ENCODE data around the gene UGGT2. TPM values are rescaled to one million over a fixed set of nuclear protein-coding genes. Genes with fewer than 3 reads are reported as not detected.

Gene UGGT2
- polyA plus RNA-seq, 4 donors: 39.2 to 47.3 (median 42.6) TPM

- no peak for DNase-seq (ENCODE audit: low read depth in 4 of 4, low spot score in 3 of 4)
Observed at GRCh38 chr13:95752677-95753076, 300.5 kb downstream of the UGGT2 start.

Other genes with a start within 250 kb of the UGGT2 start
- gene HS6ST3, start 36.7 kb upstream of the UGGT2 start, polyA plus RNA-seq (ENCODE audit: insufficient read length in 4 of 4): 1 to 10 TPM; 2.6 to 5.4 (median 4.3) TPM